ENCODE results near the gene DPP6.
"Not testable (repeated sequence)": the region's sequence is repeated elsewhere in the genome, so short reads cannot be mapped to it uniquely, and the experiment has no call there.

Gene DPP6

DNA sequence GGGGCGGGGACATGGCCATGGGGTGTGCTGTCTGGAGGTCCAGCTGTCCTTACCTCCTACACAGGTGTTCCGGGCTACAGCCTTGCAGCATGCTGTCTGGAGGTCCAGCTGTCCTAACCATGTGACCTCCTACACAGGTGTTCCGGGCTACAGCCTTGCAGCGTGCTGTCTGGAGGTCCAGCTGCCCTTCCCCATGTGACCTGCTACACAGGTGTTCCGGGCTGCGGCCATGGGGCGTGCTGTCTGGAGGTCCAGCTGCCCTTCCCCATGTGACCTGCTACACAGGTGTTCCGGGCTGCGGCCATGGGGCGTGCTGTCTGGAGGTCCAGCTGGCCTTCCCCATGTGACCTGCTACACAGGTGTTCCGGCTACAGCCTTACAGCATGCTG is 623.8 kb downstream of the DPP6 start:
- not testable (repeated sequence) for H3K4me3 ChIP-seq (ENCODE audit: low read depth, low read length); H3K9ac ChIP-seq (ENCODE audit: low read depth, low read length); H3K36me3 ChIP-seq (ENCODE audit: control insufficient read depth, insufficient read depth, low read length); H3K4me1 ChIP-seq (ENCODE audit: control insufficient read depth, insufficient read depth, low read length); H3K9me3 ChIP-seq (ENCODE audit: control insufficient read depth, insufficient read depth, low read length); H3K27me3 ChIP-seq (ENCODE audit: control insufficient read depth, insufficient read depth, low read length)

- Histone ChIP-seq H3K27me3 (ENCODE audit: control insufficient read depth, insufficient read depth, low read length) (no peaks in the 10 kb centered on the region), H3K36me3 (ENCODE audit: control insufficient read depth, insufficient read depth, low read length) (no peaks in the 10 kb centered on the region), H3K4me3 (ENCODE audit: low read depth, low read length) (no peak overlapping the region), H3K9ac (ENCODE audit: low read depth, low read length) (no peak overlapping the region), H3K9me3 (ENCODE audit: control insufficient read depth, insufficient read depth, low read length) (no peaks in the 10 kb centered on the region), H3K4me1 (ENCODE audit: control insufficient read depth, insufficient read depth, low read length) (peaks cover under 1% of the 10 kb centered on the region)
These were observed 624.4 kb downstream of the DPP6 start for GRCh38 chr7:154676422-154677073.

DNA sequence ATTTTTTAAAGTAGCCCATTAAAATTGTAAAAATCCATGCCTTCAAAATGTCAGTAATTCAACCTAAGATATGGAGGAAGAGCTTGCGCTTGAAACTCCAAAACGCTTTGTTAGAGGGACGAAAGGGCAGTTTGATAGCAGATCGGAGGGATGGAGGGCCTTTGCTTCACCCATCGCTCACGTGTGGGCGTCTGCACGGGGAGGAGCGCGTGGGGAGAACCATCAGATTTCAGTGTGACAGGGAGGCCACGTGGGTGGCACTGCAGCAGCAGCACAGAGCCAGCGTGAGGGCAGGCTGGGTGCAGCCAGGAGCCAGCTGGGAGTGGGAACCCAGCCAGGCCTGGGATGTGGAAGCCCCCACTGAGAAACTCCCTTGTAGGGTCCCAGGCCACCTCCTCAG is 625.3 kb downstream of the DPP6 start:
- H3K9me3 ChIP-seq (ENCODE audit: control insufficient read depth, insufficient read depth, low read length): no peaks in the 10 kb centered on the region
- H3K36me3 ChIP-seq (ENCODE audit: control insufficient read depth, insufficient read depth, low read length): no peaks in the 10 kb centered on the region
- H3K4me1 ChIP-seq (ENCODE audit: control insufficient read depth, insufficient read depth, low read length): peaks cover 3% of the 10 kb centered on the region
- H3K27me3 ChIP-seq (ENCODE audit: control insufficient read depth, insufficient read depth, low read length): no peaks in the 10 kb centered on the region
- H3K9ac ChIP-seq (ENCODE audit: low read depth, low read length): no peak overlapping the region
- H3K4me3 ChIP-seq (ENCODE audit: low read depth, low read length): no peak overlapping the region

- not testable (repeated sequence) for H3K4me3 ChIP-seq (ENCODE audit: low read depth, low read length); H3K9ac ChIP-seq (ENCODE audit: low read depth, low read length); H3K9me3 ChIP-seq (ENCODE audit: control insufficient read depth, insufficient read depth, low read length); H3K27me3 ChIP-seq (ENCODE audit: control insufficient read depth, insufficient read depth, low read length); H3K4me1 ChIP-seq (ENCODE audit: control insufficient read depth, insufficient read depth, low read length); H3K36me3 ChIP-seq (ENCODE audit: control insufficient read depth, insufficient read depth, low read length)
These were observed 625.9 kb downstream of the DPP6 start for GRCh38 chr7:154678001-154678550.

- Histone ChIP-seq H3K9me3 (ENCODE audit: control insufficient read depth, insufficient read depth, low read length) (no peaks in the 10 kb centered on the region), H3K4me3 (ENCODE audit: low read depth, low read length) (no peak overlapping the region), H3K27me3 (ENCODE audit: control insufficient read depth, insufficient read depth, low read length) (no peaks in the 10 kb centered on the region), H3K4me1 (ENCODE audit: control insufficient read depth, insufficient read depth, low read length) (peaks cover 3% of the 10 kb centered on the region), H3K9ac (ENCODE audit: low read depth, low read length) (no peak overlapping the region), H3K36me3 (ENCODE audit: control insufficient read depth, insufficient read depth, low read length) (no peaks in the 10 kb centered on the region)
These were observed 627.3 kb downstream of the DPP6 start for GRCh38 chr7:154679379-154680053.

- H3K9ac ChIP-seq (ENCODE audit: low read depth, low read length): no peak overlapping the region
These were observed 628.9 kb downstream of the DPP6 start for GRCh38 chr7:154680894-154681659.

GRCh38 chr7:154682003-154682402 is 629.8 kb downstream of the DPP6 start:
- no peaks in the 10 kb centered on the region for H3K27me3 ChIP-seq (ENCODE audit: control insufficient read depth, insufficient read depth, low read length)
- H3K4me3 ChIP-seq (ENCODE audit: low read depth, low read length): no peak overlapping the region
- no peak overlapping the region for H3K9ac ChIP-seq (ENCODE audit: low read depth, low read length)
- H3K9me3 ChIP-seq (ENCODE audit: control insufficient read depth, insufficient read depth, low read length): no peaks in the 10 kb centered on the region
- H3K36me3 ChIP-seq (ENCODE audit: control insufficient read depth, insufficient read depth, low read length): no peaks in the 10 kb centered on the region
- peaks cover 3% of the 10 kb centered on the region for H3K4me1 ChIP-seq (ENCODE audit: control insufficient read depth, insufficient read depth, low read length)

More at GRCh38 chr7:154680894-154681659, 628.9 kb downstream of the DPP6 start:
- H3K36me3 ChIP-seq (ENCODE audit: control insufficient read depth, insufficient read depth, low read length): no peaks in the 10 kb centered on the region
- no peaks in the 10 kb centered on the region for H3K9me3 ChIP-seq (ENCODE audit: control insufficient read depth, insufficient read depth, low read length)
- H3K4me3 ChIP-seq (ENCODE audit: low read depth, low read length): no peak overlapping the region
- peaks cover 3% of the 10 kb centered on the region for H3K4me1 ChIP-seq (ENCODE audit: control insufficient read depth, insufficient read depth, low read length)
- no peaks in the 10 kb centered on the region for H3K27me3 ChIP-seq (ENCODE audit: control insufficient read depth, insufficient read depth, low read length)

- Histone ChIP-seq H3K4me1 (ENCODE audit: control insufficient read depth, insufficient read depth, low read length) (peaks cover 3% of the 10 kb centered on the region), H3K27me3 (ENCODE audit: control insufficient read depth, insufficient read depth, low read length) (no peaks in the 10 kb centered on the region), H3K36me3 (ENCODE audit: control insufficient read depth, insufficient read depth, low read length) (no peaks in the 10 kb centered on the region), H3K9ac (ENCODE audit: low read depth, low read length) (no peak overlapping the region), H3K4me3 (ENCODE audit: low read depth, low read length) (no peak overlapping the region), H3K9me3 (ENCODE audit: control insufficient read depth, insufficient read depth, low read length) (no peaks in the 10 kb centered on the region)
These were observed 632.7 kb downstream of the DPP6 start for GRCh38 chr7:154684666-154685563.

GRCh38 chr7:154685564-154685901 is 633.3 kb downstream of the DPP6 start:
- no peak overlapping the region for H3K4me3 ChIP-seq (ENCODE audit: low read depth, low read length)
- H3K36me3 ChIP-seq (ENCODE audit: control insufficient read depth, insufficient read depth, low read length): no peaks in the 10 kb centered on the region
- no peaks in the 10 kb centered on the region for H3K9me3 ChIP-seq (ENCODE audit: control insufficient read depth, insufficient read depth, low read length)
- no peak overlapping the region for H3K9ac ChIP-seq (ENCODE audit: low read depth, low read length)
- H3K27me3 ChIP-seq (ENCODE audit: control insufficient read depth, insufficient read depth, low read length): no peaks in the 10 kb centered on the region
- H3K4me1 ChIP-seq (ENCODE audit: control insufficient read depth, insufficient read depth, low read length): peaks cover 3% of the 10 kb centered on the region

- Histone ChIP-seq H3K36me3 (ENCODE audit: control insufficient read depth, insufficient read depth, low read length) (no peaks in the 10 kb centered on the region), H3K4me3 (ENCODE audit: low read depth, low read length) (no peak overlapping the region), H3K9me3 (ENCODE audit: control insufficient read depth, insufficient read depth, low read length) (no peaks in the 10 kb centered on the region), H3K4me1 (ENCODE audit: control insufficient read depth, insufficient read depth, low read length) (peaks cover 3% of the 10 kb centered on the region), H3K27me3 (ENCODE audit: control insufficient read depth, insufficient read depth, low read length) (no peaks in the 10 kb centered on the region), H3K9ac (ENCODE audit: low read depth, low read length) (no peak overlapping the region)
These were observed 634.1 kb downstream of the DPP6 start for GRCh38 chr7:154686305-154686704.

GRCh38 chr7:154688952-154689351 is 636.8 kb downstream of the DPP6 start:
- Histone ChIP-seq H3K9me3 (ENCODE audit: control insufficient read depth, insufficient read depth, low read length) (no peaks in the 10 kb centered on the region), H3K4me1 (ENCODE audit: control insufficient read depth, insufficient read depth, low read length) (no peaks in the 10 kb centered on the region), H3K36me3 (ENCODE audit: control insufficient read depth, insufficient read depth, low read length) (no peaks in the 10 kb centered on the region), H3K27me3 (ENCODE audit: control insufficient read depth, insufficient read depth, low read length) (no peaks in the 10 kb centered on the region), H3K9ac (ENCODE audit: low read depth, low read length) (no peak overlapping the region), H3K4me3 (ENCODE audit: low read depth, low read length) (no peak overlapping the region)
